Hematopoietic multipotent progenitor cell treated with erythropoietin and hydrocortisone succinate and interleukin-3 and kit ligand, for 6 days (in vitro differentiated cells): ENCODE results near the gene LDLRAD3.
A peak's percentile ranks its signal among the peaks of the same experiment; 100 is the strongest.
"Not testable (repeated sequence)": the region's sequence is repeated elsewhere in the genome, so short reads cannot be mapped to it uniquely, and the experiment has no call there.

Experiments
- DNase-seq: peaks from one replicate; pipeline ENCODE4 v3.0.0-alpha.2; 2015

The LDLRAD3 gene

GRCh38 chr11:35943713-35944502, at the start of gene LDLRAD3:
TSS of gene LDLRAD3 (plus strand) at chr11:35944062. CDS start at chr11:35944099, 37 bp downstream.
- DNase-seq: peak; percentile 80

GRCh38 chr11:35897019-35897418, 46.8 kb upstream of the LDLRAD3 start:
- DNase-seq: no peak

- DNase-seq: no peak
Observed at GRCh38 chr11:35902961-35903360, 40.9 kb upstream of the LDLRAD3 start.

GRCh38 chr11:35905646-35906276, 38.1 kb upstream of the LDLRAD3 start:
- no peak for DNase-seq

- no peak for DNase-seq
Observed at GRCh38 chr11:35906277-35906661, 37.6 kb upstream of the LDLRAD3 start.

GRCh38 chr11:35906681-35907080, 37.2 kb upstream of the LDLRAD3 start:
- DNase-seq: no peak

- peak; percentile 27 for DNase-seq
Observed at GRCh38 chr11:35907648-35908431, 36.0 kb upstream of the LDLRAD3 start.

GRCh38 chr11:35908432-35908771, 35.5 kb upstream of the LDLRAD3 start:
- DNase-seq: not testable (repeated sequence)

GRCh38 chr11:35909511-35910265, 34.2 kb upstream of the LDLRAD3 start:
- no peak for DNase-seq

- peak; percentile 28 for DNase-seq
Observed at GRCh38 chr11:35911013-35911412, 32.8 kb upstream of the LDLRAD3 start.

- DNase-seq: peak; percentile 15
Observed at GRCh38 chr11:35911616-35912165, 32.2 kb upstream of the LDLRAD3 start.

- DNase-seq: not testable (repeated sequence)
Observed at GRCh38 chr11:35912436-35912835, 31.4 kb upstream of the LDLRAD3 start.

- DNase-seq: peak; percentile 6
Observed at GRCh38 chr11:35912883-35913624, 30.8 kb upstream of the LDLRAD3 start.

- DNase-seq: peak; percentile 91
Observed at GRCh38 chr11:35914816-35915215, 29.0 kb upstream of the LDLRAD3 start.

GRCh38 chr11:35916270-35916669, 27.6 kb upstream of the LDLRAD3 start:
- no peak for DNase-seq

GRCh38 chr11:35917676-35918075, 26.2 kb upstream of the LDLRAD3 start:
- no peak for DNase-seq

- no peak for DNase-seq
Observed at GRCh38 chr11:35918716-35919115, 25.1 kb upstream of the LDLRAD3 start.

GRCh38 chr11:35919244-35919643, 24.6 kb upstream of the LDLRAD3 start:
- DNase-seq: no peak

GRCh38 chr11:35923452-35923851, 20.4 kb upstream of the LDLRAD3 start:
- no peak for DNase-seq

- DNase-seq: no peak
Observed at GRCh38 chr11:35924811-35925210, 19.1 kb upstream of the LDLRAD3 start.

- DNase-seq: no peak
Observed at GRCh38 chr11:35927104-35927503, 16.8 kb upstream of the LDLRAD3 start.

GRCh38 chr11:35927682-35928081, 16.2 kb upstream of the LDLRAD3 start:
- peak; percentile 68 for DNase-seq
